Stomach (tissue), 4 donors: ENCODE data around the gene SAMM50.

ENCODE experiments used
- EP300 ChIP-seq: sonication (generic); formaldehyde crosslinking; IDR thresholded peaks from one replicate; pipeline ENCODE4 v1.6.1; 2017; ENCODE audit warnings: antibody characterized with exemption
- POLR2A ChIP-seq, 4 donors: fragments of 450-650 bp; IDR thresholded peaks; one replicate each; pipeline ENCODE4 v1.6.1; 2016; ENCODE audit warnings: antibody characterized with exemption in 4 of 4, control low read depth in 2 of 4, mild to moderate bottlenecking in 1 of 4, moderate library complexity in 1 of 4
- POLR2AphosphoS5 ChIP-seq, 3 donors: sonication (generic); formaldehyde crosslinking; IDR thresholded peaks; one replicate each; pipeline ENCODE4 v1.6.1; 2016; ENCODE audit warnings: antibody characterized with exemption in 3 of 3
- TF ChIP-seq, protein P1 (sequence below), 7 experiments: fragments of 450-650 bp in 4 of 7; fragments of 200-600 bp in 3 of 7; sonication (generic) in 3 of 7; IDR thresholded peaks; one replicate each; pipeline ENCODE4 v1.5.1; 2016 to 2019; ENCODE audit warnings: antibody characterized with exemption in 7 of 7, control low read depth in 2 of 7, mild to moderate bottlenecking in 1 of 7

DNA sequence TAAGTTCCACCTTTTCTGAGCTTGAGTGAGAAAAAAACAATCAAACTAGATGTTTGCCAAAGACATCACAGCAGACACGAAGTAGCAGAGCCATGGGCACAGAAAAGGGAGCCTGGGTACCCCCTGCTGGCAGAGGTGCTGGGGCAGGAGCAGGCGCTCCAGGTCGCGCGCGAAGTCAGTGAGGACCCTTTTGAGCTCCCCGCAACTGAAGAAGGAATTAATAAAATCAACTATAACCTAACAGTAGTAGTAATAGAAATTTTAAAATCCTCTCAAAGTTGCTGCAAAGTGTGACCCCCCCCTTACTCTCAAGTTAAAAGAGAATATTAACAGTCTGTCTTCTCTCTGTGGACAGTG, 48.8 kb downstream of the SAMM50 start:
- TF ChIP-seq, protein P1, sequence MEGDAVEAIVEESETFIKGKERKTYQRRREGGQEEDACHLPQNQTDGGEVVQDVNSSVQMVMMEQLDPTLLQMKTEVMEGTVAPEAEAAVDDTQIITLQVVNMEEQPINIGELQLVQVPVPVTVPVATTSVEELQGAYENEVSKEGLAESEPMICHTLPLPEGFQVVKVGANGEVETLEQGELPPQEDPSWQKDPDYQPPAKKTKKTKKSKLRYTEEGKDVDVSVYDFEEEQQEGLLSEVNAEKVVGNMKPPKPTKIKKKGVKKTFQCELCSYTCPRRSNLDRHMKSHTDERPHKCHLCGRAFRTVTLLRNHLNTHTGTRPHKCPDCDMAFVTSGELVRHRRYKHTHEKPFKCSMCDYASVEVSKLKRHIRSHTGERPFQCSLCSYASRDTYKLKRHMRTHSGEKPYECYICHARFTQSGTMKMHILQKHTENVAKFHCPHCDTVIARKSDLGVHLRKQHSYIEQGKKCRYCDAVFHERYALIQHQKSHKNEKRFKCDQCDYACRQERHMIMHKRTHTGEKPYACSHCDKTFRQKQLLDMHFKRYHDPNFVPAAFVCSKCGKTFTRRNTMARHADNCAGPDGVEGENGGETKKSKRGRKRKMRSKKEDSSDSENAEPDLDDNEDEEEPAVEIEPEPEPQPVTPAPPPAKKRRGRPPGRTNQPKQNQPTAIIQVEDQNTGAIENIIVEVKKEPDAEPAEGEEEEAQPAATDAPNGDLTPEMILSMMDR (IDR thresholded peaks at IDR 0.05): no peak
- TF ChIP-seq POLR2AphosphoS5 (IDR thresholded peaks at IDR 0.05) (no peak), EP300 (no peak), POLR2A (IDR thresholded peaks at IDR 0.05) (no peak)
